Activated CD4-positive, CD25-positive, alpha-beta regulatory T cell (primary cell): Measurements from ENCODE around the gene MPG.

ENCODE experiments used
- DNase-seq, 4 experiments: peaks; one replicate each; lab custom pipeline; 2025; lab: John Stamatoyannopoulos, UW

The MPG gene

DNA sequence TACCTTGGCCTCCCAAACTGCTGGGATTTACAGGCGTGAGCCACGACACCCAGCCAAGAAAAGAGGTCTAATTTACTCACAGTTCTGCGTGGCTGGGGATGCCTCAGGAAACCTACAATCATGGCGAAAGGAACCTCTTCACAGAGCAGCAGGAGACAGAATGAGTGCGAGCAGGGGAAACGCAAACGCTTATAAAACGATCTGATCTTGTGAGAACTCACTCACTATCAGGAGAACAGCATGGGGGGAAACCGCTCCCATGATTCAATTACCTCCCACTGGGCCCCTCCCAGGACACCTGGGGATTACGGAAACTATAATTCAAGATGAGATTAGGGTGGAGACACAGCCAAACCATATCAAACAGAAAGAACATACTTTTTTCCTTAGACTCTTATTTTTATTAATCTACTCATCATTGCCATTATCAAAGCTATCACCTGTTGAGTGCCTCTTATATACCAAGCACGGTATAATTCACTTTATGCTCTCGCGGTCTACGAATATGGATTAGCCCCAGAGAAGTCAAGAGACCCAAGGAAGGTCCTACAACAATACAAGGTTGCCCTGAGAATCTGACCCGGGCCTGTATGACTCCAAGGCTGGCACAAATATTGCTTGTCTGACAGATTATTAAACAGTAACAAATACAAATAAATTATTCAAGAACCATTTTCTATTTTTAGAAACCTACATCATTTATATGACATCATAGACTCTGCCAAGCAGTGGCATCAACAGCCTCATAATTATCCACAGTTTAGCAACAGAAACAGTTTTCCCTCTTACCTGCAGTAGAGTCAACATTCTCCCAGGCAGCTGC is 27.0 kb upstream of the MPG start:
- no peak for DNase-seq

DNA sequence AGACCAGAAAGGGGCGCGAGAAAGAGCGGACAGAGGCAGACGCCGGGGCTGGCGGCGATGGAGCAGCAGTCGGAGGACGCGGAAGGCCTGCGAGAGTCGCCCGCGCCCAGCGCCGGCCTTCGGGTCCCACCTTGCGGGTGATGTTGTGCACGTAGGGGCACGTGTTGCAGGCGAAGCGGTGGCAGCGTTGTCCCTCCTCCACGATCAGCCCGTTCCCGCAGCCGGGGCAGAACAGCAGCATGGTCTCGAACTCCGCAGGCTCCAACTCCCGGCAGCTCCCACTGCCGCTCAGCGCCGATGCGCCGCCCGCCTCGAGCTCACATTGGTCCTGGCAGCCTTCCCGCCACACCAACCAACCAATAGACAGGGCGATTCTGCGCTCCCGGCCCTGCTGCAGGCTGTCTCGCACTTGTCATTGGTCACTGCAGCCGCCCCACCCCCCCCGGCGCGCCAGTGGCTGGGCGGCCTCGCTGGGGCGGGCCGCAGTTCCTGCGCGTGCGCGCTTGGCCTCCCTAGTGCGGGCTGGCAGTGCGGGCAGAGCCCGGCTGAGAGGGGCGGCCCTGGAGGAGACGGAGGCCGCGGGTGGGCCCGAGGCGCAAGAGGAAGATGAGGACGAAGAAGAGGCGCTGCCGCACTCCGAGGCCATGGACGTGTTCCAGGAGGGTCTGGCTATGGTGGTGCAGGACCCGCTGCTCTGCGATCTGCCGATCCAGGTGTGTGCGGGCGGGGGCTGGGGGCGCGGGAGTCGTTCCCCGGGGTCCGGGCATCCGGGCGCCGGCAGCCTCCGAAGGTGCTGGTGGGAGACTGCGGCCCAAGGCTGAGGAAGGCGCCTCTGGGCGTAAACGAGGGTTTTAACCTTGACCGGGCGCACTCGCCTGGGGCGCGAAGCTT is 24.4 kb upstream of the MPG start, which contains the start of the genes POLR3K and SNRNP25:
TSS of gene POLR3K (minus strand) at position 263 of the 891 bp plus-strand sequence. CDS start at position 241, 22 bp downstream.
TSS of gene SNRNP25 (plus strand) at position 483 of the 891 bp plus-strand sequence. CDS start at position 672, 189 bp downstream.
- DNase-seq, result peak; percentile 95 to 98 (median 97)

DNA sequence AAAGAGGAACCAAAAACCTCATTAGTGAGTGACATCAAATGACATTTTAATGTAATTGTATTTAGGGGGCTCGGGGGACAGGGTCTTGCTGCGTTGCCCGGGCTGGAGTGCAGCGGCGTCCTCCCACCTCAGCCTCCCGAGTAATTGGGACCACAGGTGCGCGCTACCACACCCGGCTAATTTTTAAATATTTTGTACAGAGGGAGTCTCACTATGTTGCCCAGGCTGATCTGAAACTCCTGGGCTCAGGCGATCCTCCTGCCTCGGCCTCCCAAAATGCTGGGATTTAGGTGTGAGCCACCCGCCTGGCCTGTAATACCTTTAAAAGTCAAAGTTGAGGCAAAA is 23.8 kb upstream of the MPG start:
- DNase-seq, result no peak

DNA sequence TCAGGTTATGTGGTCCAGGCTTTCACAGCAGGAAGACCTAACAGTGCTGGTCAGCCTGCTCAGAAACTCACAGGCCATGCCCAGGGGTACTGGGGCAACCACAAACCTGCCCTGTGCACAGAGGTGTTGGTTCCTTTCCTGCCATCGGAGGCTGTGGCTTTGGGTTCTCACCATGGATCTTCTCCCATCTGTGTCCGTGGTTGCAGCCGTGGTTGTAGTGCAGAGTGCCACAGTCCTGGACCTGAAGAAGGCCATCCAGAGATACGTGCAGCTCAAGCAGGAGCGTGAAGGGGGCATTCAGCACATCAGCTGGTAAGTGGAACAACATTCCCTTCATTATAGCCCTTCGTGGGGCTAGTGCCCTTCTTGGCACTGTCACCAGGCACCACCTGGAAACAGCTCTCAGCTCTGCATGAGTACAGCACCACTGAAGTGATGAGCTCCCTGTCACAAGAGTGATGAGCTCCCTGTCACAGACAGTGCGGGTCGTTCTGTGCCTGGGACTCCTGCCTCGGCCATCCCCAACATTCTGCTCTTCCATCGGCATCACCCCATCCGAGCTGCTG is 22.4 kb upstream of the MPG start:
- DNase-seq, result no peak

DNA sequence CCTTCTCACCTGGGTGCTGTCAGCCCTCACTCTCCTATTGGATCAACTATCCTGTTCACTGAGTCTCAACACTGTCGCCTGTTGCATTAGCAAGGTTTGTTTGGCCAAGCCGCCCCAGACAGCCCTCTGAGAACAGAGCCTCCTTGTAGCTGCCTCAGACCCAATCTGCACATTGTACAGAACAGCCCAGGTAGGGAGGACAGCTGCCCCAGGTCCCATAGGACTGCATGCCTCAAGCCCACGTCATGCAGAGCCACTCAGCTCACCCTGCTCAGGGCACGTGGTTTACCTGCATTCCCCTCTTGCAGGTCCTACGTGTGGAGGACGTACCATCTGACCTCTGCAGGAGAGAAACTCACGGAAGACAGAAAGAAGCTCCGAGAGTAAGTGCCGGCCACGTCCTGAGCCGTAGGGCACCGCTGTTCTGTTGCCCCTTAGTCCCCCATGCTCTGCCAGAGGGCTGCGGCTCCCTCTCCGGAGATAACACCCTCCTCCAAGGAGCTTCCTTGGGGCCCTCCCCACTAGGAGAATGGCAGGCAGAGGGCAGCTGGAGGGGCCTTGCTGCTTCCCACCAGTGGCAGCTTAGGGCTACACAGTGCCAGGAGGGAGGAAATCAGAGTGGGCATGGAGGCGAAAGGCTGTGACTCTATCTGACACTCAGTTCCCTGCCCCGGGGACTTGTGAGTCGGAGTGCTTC is 21.6 kb upstream of the MPG start:
- DNase-seq, result no peak

DNA sequence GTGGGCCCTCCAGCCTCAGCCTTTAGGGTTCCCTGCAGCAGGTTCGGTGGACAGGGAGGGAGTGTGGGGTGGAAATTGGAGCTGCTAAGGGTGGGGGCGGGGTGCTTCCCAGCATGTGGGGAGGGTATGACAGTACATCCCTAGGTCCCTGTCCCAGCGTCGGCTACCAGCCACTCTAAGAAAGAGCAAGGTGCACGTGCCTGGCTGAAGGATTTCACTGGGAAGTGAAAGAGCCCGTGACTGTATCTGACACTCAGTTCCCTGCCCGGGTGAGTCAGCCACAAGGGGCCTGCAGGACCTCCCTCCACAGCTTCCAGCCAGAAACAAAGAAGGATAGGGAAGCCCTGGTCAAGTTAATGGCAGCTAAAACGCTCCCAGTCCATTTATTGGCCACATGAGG is 20.3 kb upstream of the MPG start:
- DNase-seq, result no peak

DNA sequence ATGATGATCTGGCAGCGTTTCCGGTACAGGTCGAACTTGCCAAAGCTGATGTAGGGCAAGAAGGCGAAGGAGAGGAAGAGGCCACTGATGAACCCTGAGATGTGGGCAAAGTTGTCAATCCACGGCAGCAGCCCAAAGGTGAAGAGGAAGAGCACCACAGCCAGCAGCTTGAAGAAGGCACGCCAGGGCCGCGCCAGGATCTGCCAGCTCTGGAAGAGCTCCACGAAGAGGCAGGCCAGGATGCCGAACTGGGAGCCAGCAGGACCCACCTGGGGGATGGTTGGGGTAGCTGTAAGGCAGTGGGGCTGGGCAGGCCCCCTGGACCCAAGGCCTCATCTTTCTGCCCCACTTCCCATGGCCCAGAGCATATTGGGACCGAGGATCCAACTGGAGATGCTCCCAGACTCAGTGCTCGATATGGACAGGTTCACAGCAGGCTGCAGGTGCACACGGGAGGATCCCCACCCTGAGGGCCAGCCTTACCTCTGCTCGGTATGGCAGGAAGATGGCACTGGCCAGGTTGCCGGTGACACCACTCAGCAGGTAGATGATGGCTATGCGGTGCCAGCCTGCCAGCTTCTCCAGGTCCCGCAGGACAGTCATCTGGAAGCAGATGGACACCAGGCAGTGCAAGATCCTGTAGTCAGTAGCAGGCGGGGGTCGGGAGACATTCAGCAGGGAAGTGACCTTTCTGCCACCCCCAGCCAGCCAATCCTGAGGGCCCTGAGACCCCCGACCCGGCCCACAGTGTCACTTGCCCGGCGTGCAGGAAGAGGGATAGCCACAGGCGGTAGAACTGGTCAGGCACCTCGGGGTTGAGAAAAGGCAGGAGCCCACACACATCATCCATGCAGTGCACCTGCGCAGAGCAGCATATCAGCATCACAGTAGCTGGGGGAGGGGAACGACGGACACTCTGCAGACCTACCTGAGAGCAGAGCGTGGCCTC is 19.3 kb upstream of the MPG start:
- DNase-seq, result no peak

DNA sequence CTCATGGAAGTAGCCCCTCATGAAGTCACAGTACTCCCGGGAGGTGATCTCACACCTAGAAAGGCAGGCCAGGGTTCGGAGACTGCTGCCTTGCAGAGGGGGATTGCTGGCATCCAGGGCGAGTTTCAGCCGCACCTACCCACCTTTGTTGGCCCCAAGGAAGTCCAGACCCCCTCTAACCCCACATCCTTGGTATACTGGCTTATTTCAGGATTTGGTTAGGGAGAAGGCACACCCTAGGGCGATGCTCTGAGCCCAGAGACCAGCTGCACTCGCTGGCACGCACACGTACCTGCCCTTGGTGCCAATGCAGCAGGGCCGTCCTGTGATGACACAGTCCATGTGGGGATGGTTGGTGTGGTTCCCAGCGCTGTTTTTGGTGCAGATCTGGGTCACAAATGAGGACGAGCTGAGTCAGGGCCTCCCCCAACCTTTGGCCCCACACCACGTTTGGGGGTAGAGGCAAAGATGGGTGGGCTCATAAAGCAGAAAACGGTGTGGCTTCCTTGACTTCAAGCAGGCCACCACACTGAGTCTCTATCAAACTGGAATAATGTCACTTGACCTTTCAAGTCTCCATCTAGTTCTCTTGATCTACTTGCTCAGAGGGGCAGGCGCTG is 18.5 kb upstream of the MPG start:
- DNase-seq, result no peak

DNA sequence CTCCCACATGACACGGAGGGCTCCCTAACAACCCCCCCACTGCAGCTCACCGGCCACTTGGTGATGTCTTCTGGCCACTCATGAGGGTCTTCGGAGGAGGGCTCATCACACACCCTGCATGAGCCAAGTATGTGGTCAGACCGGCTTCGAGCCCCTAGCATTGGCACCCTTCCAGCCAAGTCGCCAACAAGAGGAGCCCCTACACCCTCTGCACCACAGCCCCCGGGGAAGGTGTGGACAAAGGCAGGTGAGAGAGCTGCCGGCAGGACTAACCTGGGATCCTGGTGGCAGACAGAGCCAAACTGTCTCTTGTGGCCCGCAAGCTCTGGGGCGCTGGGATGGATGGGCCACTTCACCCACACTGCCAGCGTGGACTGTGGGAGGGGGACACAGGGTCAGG is 17.9 kb upstream of the MPG start:
- no peak for DNase-seq

DNA sequence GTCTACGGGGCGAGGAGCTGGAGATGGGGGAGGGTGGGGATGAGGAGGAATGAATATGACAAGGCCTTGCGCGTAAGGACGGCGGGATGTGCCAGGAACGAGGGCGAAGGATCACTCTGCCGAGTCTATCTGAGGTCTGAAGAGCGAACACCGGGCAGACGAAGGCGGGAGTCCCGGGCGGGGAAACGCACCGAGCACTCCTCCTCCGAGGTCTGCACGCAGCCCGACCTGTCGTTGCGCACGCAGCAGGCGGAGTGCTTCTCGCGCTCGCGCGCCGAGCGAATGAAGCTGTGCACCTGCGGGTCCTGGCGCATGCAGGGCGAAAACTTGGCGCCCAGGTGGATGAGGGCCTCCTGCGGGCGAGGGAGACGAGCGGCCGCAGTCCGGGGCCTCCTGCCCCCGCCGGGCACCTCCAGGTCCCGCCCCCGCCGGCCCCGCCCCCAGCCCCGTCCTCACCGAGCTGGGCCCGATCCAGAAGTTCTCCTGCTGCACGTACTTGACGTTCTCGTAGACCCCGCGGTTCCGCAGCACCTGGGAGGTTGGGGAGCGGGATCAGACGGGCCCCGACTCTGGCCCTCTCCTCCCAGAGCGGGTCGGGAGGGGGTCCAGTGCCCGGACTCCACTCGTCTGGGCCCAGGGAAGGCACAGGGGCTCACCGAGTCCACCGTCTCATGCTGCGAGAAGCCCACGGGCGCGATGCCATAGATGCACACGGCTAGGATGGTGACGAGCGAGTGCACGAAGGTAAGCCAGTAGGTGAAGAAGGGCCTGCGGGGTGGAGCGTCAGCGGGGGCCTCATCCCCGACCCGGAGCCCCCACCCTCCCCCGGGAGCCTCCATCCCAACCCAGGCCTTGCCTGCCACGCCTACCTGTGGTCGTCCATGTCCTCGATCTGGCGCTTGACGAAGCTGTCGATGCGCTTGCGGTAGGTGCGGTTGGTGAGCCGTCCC is 16.8 kb upstream of the MPG start:
- no peak for DNase-seq

DNA sequence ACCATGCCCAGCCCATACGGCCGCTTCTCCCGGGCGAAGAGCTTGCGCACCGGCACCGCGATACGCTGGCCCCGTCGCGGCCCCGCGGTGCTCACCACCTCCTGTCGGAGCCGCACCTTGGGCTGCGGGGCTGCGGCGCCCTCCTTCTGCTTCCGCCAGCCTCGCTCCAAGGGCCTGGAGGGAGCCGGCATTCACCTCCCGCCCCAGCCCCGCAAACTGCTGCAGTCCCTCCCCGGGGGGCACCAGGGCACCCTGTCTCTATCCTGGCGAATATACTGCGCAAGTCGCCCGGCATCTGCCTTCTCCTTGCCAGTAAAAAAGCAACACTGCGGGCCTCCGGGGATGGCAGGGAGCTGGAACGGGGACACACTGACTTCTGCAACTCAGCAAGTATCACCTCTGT is 16.1 kb upstream of the MPG start:
- no peak for DNase-seq

DNA sequence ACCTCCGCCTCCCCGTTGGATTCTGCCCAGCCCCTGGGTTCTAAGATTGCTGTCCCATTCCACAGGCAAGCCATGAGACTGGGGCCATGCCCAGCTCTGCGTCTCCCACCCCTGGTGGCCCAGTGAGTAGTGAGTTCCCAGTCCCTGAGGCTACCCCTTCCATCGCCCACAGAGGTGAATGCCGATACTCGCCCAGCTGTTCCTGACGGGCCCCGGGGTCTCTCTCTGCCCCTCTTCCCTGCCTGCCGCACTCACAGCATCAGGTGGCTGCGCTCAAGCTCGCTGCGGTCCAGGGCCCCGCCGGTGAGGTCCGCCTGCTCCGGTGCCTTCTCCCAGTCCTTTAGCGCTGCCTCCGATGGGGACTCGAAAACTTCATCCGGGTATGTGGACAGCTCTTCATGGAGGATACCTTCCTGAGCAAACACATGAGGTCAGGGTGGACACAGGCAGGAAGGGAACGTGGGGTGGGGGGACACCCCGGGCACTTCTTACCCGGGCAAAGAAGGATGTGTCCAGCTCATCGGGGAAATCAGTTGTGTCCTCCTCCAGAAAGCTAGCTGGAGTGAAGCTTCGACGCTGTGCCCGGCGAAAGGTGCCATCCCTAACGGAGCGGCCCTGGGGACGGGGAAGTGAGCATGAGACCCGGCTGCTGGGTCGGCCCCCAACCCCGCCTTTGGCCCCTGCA is 15.6 kb upstream of the MPG start:
- DNase-seq, result no peak

DNA sequence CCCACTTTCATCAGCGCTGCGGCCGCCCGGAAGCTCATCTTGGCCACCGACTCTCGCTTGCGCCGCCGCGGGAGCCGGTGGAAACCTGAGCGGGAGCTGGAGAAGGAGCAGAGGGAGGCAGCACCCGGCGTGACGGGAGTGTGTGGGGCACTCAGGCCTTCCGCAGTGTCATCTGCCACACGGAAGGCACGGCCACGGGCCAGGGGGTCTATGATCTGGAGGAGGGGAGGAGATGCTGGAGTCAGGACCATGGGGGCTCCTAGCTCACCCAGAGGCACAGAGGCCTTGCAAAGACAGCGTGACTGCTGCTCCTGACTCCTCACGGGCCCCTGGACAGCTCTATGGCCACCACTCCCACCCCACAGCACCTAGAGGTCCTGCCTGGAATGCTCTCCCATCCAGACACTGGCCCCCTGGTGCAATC is 15.0 kb upstream of the MPG start:
- DNase-seq, result no peak

DNA sequence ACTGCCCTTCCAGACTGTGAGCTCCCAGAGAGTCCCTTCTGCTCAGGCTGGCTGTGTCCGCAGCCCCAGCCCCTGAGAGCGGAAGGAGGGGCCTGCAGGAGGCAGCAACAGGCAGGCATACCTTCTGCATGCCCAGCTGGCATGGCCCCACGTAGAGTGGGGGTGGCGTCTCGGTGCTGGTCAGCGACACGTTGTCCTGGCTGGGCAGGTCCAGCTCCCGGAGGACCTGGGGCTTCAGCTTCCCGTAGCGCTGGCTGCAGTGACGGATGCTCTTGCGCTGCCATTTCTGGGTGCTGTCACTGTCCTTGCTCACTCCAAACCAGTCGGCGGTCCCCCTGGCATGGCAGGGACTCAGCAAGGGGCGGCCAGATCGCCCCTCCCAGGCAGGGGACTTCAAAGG is 14.6 kb upstream of the MPG start:
- no peak for DNase-seq

DNA sequence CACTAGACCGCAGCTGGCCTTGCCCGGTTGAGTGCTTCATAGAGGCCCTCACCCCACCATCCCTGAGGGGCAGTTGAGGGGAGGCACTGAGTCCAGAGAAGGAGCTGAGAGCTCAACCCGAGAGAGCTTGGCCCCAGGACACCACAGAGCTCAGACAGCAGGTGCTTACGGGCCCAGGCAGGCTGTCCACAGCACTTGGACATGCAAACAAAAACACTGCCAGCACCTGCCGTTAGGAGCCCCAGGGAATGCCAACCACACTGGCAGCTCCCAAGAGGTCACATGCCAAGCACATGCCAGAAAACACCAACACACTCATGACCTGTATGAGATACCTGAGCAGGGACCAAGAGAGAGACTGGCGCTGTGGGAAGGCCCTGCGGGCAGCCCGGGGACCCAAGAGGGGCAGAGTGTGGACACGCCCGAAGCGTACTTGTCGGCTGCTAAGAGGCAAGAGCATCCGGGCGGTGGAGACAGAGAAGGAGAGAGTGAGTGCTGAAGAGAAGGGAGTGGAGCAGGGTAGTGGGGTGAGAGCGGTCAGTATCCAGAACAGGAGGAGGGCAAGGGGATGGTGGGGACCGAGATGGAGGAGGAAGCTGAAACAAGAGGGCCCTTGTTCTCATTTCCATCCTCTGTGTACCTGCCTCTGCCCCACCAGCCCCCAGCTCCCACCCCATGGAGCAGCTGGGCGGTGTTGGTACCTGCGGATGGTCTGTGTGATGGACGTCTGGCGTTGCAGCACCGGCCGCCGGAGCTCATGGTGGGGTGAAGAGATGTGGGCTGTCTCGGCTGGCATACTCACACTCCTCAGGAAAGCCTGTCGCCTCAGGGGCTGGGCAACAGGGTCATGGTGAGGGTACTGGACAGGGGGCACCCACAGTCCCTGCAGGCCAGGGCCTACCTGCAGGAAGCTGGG is 13.8 kb upstream of the MPG start:
- DNase-seq, result no peak

DNA sequence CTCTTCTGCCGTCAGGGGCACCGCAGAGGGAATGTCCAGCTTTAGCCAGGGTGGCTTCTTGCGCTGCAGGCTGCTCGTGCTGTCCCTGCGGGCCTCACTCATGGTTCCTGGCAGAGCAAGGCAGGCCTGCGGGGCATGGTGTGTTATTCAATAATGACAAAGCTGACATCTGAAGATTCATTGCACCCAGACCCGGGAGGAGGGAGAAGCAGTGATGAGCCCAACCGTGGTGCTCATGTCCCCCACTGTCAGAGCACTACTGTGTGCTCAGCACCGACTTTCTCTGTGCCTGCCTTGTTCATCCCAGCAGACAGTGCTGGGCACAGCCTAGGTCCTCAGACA is 13.1 kb upstream of the MPG start:
- no peak for DNase-seq

DNA sequence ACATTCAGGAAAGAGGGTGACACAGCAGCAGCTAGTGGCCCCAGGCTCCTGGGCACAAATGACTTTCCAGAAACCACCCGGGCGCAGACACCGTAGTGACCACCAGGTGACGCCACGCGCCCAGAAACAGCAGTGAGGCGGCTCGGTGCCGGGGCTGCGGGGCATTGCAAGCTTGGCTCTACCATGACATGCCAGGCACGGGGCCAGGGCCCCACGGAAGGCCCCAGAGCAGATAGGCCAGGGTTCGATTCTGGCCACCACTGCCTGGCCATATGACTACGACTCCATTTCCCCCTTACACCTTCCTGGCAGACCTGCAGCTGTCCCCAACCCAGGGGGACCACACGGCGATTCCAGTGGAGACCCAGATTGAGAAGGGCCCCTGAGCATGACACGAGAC is 12.3 kb upstream of the MPG start:
- peak; percentile 67 to 78 (median 70) for DNase-seq
